NCI-H69 (cell line): ENCODE data around the gene SEC24D.

ENCODE experiments used
- DNase-seq: peaks from one replicate; lab custom pipeline; 2025; lab: John Stamatoyannopoulos, UW

The SEC24D gene

GRCh38 chr4:118845552-118846050 lies 9.7 kb upstream of the SEC24D start:
- DNase-seq, result peak; percentile 82

GRCh38 chr4:118843237-118843636 lies 7.3 kb upstream of the SEC24D start:
- no peak for DNase-seq

- DNase-seq, result no peak
These were observed 6.1 kb upstream of the SEC24D start for GRCh38 chr4:118842055-118842454.

GRCh38 chr4:118839221-118839927 lies 3.4 kb upstream of the SEC24D start:
- DNase-seq, result no peak

GRCh38 chr4:118837121-118837507 lies 1.2 kb upstream of the SEC24D start:
- DNase-seq, result no peak

GRCh38 chr4:118836301-118837120 lies 585 bp upstream of the SEC24D start:
- DNase-seq, result peak; percentile 75

- peak; percentile 84 for DNase-seq
These were observed 861 bp downstream of the SEC24D start for GRCh38 chr4:118834960-118835569.

- DNase-seq, result peak; percentile 36
These were observed 1.9 kb downstream of the SEC24D start for GRCh38 chr4:118834070-118834469.

- DNase-seq, result no peak
These were observed 2.6 kb downstream of the SEC24D start for GRCh38 chr4:118833192-118833820.

GRCh38 chr4:118829107-118829506 lies 6.8 kb downstream of the SEC24D start:
- DNase-seq, result no peak

- no peak for DNase-seq
These were observed 9.0 kb downstream of the SEC24D start for GRCh38 chr4:118826723-118827444.

GRCh38 chr4:118825799-118826198 lies 10.1 kb downstream of the SEC24D start:
- DNase-seq, result no peak

GRCh38 chr4:118824141-118824540 lies 11.8 kb downstream of the SEC24D start:
- no peak for DNase-seq

GRCh38 chr4:118823471-118823870 lies 12.5 kb downstream of the SEC24D start:
- peak; percentile 92 for DNase-seq

GRCh38 chr4:118821590-118822293 lies 14.2 kb downstream of the SEC24D start:
- DNase-seq, result peak; percentile 4

- no peak for DNase-seq
These were observed 18.6 kb downstream of the SEC24D start for GRCh38 chr4:118817178-118817930.

GRCh38 chr4:118816538-118817177 lies 19.3 kb downstream of the SEC24D start:
- no peak for DNase-seq

GRCh38 chr4:118814891-118815290 lies 21.0 kb downstream of the SEC24D start:
- no peak for DNase-seq

- DNase-seq, result no peak
These were observed 21.9 kb downstream of the SEC24D start for GRCh38 chr4:118814058-118814457.

- no peak for DNase-seq
These were observed 22.4 kb downstream of the SEC24D start for GRCh38 chr4:118813561-118813960.
